Measurements from ENCODE around the gene PACRG.
A peak's percentile ranks its signal among the peaks of the same experiment; 100 is the strongest.

PACRG gene

GRCh38 chr6:163231356-163232014 is 503.7 kb downstream of the PACRG start:
- Histone ChIP-seq H2BK12ac (ENCODE audit: low read length in 2 of 2) (no peak overlapping the region), H2BK5ac (ENCODE audit: low read depth, low read length, poor library complexity, severe bottlenecking) (no peak overlapping the region), H4K8ac (ENCODE audit: low read length) (no peak overlapping the region), H3K79me1 (replicated peaks; ENCODE audit: low read length, poor library complexity, severe bottlenecking) (no peaks in the 10 kb centered on the region), H3K14ac (ENCODE audit: low read length in 2 of 2) (no peak overlapping the region), H2AFZ (ENCODE audit: low read depth, low read length) (no peak overlapping the region), H3K4me1 (ENCODE audit: control insufficient read depth, insufficient read depth, low read depth, low read length) (peaks cover 5% of the 10 kb centered on the region), H3K4me3 (ENCODE audit: insufficient read depth in 1 of 2, low read depth in 1 of 2, low read length in 2 of 2) (no peak overlapping the region), H3K23ac (ENCODE audit: low read length in 2 of 2) (no peak overlapping the region), H3K27ac (ENCODE audit: low read length, poor library complexity, severe bottlenecking) (no peak overlapping the region), H4K91ac (ENCODE audit: low read length) (no peak overlapping the region), H3K27me3 (ENCODE audit: control insufficient read depth in 1 of 2, insufficient read depth in 1 of 2, low read length in 2 of 2) (no peaks in the 10 kb centered on the region), H2BK120ac (ENCODE audit: low read depth, low read length) (no peak overlapping the region), H3K36me3 (ENCODE audit: control insufficient read depth in 1 of 2, insufficient read depth in 2 of 2, low read depth in 1 of 2, low read length in 2 of 2) (no peaks in the 10 kb centered on the region), H2AK5ac (ENCODE audit: low read length, severe bottlenecking) (no peak overlapping the region), H3K4me2 (ENCODE audit: low read length, poor library complexity, severe bottlenecking) (no peak overlapping the region), H3K9me3 (ENCODE audit: control insufficient read depth, low read length) (no peaks in the 10 kb centered on the region), H3K18ac (ENCODE audit: low read depth in 1 of 2, low read length in 2 of 2) (no peak overlapping the region), H3K9ac (ENCODE audit: low read length) (no peak overlapping the region), H3K4ac (ENCODE audit: low read depth in 1 of 2, low read length in 2 of 2) (no peak overlapping the region), H2BK15ac (ENCODE audit: low read depth, poor library complexity, severe bottlenecking) (no peak overlapping the region)
- 80% methylated on average over 9 of the region's 10 CpGs for WGBS
- no peak for DNase-seq

- Histone ChIP-seq H2BK5ac (ENCODE audit: low read depth, low read length, poor library complexity, severe bottlenecking) (no peak overlapping the region), H3K18ac (ENCODE audit: low read depth in 1 of 2, low read length in 2 of 2) (no peak overlapping the region), H3K9me3 (ENCODE audit: control insufficient read depth, low read length) (no peaks in the 10 kb centered on the region), H3K23ac (ENCODE audit: low read length in 2 of 2) (no peak overlapping the region), H2BK12ac (ENCODE audit: low read length in 2 of 2) (no peak overlapping the region), H2AFZ (ENCODE audit: low read depth, low read length) (no peak overlapping the region), H4K8ac (ENCODE audit: low read length) (no peak overlapping the region), H4K91ac (ENCODE audit: low read length) (no peak overlapping the region), H2BK15ac (ENCODE audit: low read depth, poor library complexity, severe bottlenecking) (no peak overlapping the region), H2AK5ac (ENCODE audit: low read length, severe bottlenecking) (no peak overlapping the region), H3K27me3 (ENCODE audit: control insufficient read depth in 1 of 2, insufficient read depth in 1 of 2, low read length in 2 of 2) (no peaks in the 10 kb centered on the region), H3K4me1 (ENCODE audit: control insufficient read depth, insufficient read depth, low read depth, low read length) (peaks cover 4% of the 10 kb centered on the region), H3K4me2 (ENCODE audit: low read length, poor library complexity, severe bottlenecking) (no peak overlapping the region), H3K36me3 (ENCODE audit: control insufficient read depth in 1 of 2, insufficient read depth in 2 of 2, low read depth in 1 of 2, low read length in 2 of 2) (no peaks in the 10 kb centered on the region), H3K27ac (ENCODE audit: low read length, poor library complexity, severe bottlenecking) (no peak overlapping the region), H2BK120ac (ENCODE audit: low read depth, low read length) (no peak overlapping the region), H3K4me3 (ENCODE audit: insufficient read depth in 1 of 2, low read depth in 1 of 2, low read length in 2 of 2) (no peak overlapping the region), H3K9ac (ENCODE audit: low read length) (no peak overlapping the region), H3K4ac (ENCODE audit: low read depth in 1 of 2, low read length in 2 of 2) (no peak overlapping the region), H3K14ac (ENCODE audit: low read length in 2 of 2) (no peak overlapping the region), H3K79me1 (replicated peaks; ENCODE audit: low read length, poor library complexity, severe bottlenecking) (no peaks in the 10 kb centered on the region)
- WGBS: 88% methylated on average over 7 of the region's 7 CpGs
- DNase-seq: no peak
Measured at GRCh38 chr6:163232015-163232523, 504.3 kb downstream of the PACRG start.

GRCh38 chr6:163232649-163233048 is 504.9 kb downstream of the PACRG start:
- Histone ChIP-seq H3K27me3 (ENCODE audit: control insufficient read depth in 1 of 2, insufficient read depth in 1 of 2, low read length in 2 of 2) (no peaks in the 10 kb centered on the region), H2BK120ac (ENCODE audit: low read depth, low read length) (no peak overlapping the region), H3K4me3 (ENCODE audit: insufficient read depth in 1 of 2, low read depth in 1 of 2, low read length in 2 of 2) (no peak overlapping the region), H3K4me1 (ENCODE audit: control insufficient read depth, insufficient read depth, low read depth, low read length) (no peaks in the 10 kb centered on the region), H4K8ac (ENCODE audit: low read length) (no peak overlapping the region), H3K27ac (ENCODE audit: low read length, poor library complexity, severe bottlenecking) (no peak overlapping the region), H3K36me3 (ENCODE audit: control insufficient read depth in 1 of 2, insufficient read depth in 2 of 2, low read depth in 1 of 2, low read length in 2 of 2) (no peaks in the 10 kb centered on the region), H3K79me1 (replicated peaks; ENCODE audit: low read length, poor library complexity, severe bottlenecking) (no peaks in the 10 kb centered on the region), H3K4ac (ENCODE audit: low read depth in 1 of 2, low read length in 2 of 2) (no peak overlapping the region), H3K23ac (ENCODE audit: low read length in 2 of 2) (peak overlapping the region in 1 of 2 experiments; percentile 24), H2AK5ac (ENCODE audit: low read length, severe bottlenecking) (no peak overlapping the region), H3K4me2 (ENCODE audit: low read length, poor library complexity, severe bottlenecking) (no peak overlapping the region), H3K9me3 (ENCODE audit: control insufficient read depth, low read length) (no peaks in the 10 kb centered on the region), H4K91ac (ENCODE audit: low read length) (no peak overlapping the region), H3K18ac (ENCODE audit: low read depth in 1 of 2, low read length in 2 of 2) (no peak overlapping the region), H2BK5ac (ENCODE audit: low read depth, low read length, poor library complexity, severe bottlenecking) (no peak overlapping the region), H2BK12ac (ENCODE audit: low read length in 2 of 2) (no peak overlapping the region), H3K9ac (ENCODE audit: low read length) (no peak overlapping the region), H2AFZ (ENCODE audit: low read depth, low read length) (no peak overlapping the region), H3K14ac (ENCODE audit: low read length in 2 of 2) (peak overlapping the region in 1 of 2 experiments; percentile 51), H2BK15ac (ENCODE audit: low read depth, poor library complexity, severe bottlenecking) (no peak overlapping the region)
- DNase-seq: no peak
- 84% methylated on average over 6 of the region's 6 CpGs for WGBS

GRCh38 chr6:163237110-163237509 is 509.3 kb downstream of the PACRG start:
- Histone ChIP-seq H3K9ac (ENCODE audit: low read length) (no peak overlapping the region), H3K4me3 (ENCODE audit: insufficient read depth in 1 of 2, low read depth in 1 of 2, low read length in 2 of 2) (no peak overlapping the region), H3K4me2 (ENCODE audit: low read length, poor library complexity, severe bottlenecking) (no peak overlapping the region), H2BK120ac (ENCODE audit: low read depth, low read length) (no peak overlapping the region), H2BK5ac (ENCODE audit: low read depth, low read length, poor library complexity, severe bottlenecking) (no peak overlapping the region), H3K27me3 (ENCODE audit: control insufficient read depth in 1 of 2, insufficient read depth in 1 of 2, low read length in 2 of 2) (no peaks in the 10 kb centered on the region), H3K23ac (ENCODE audit: low read length in 2 of 2) (no peak overlapping the region), H3K4me1 (ENCODE audit: control insufficient read depth, insufficient read depth, low read depth, low read length) (no peaks in the 10 kb centered on the region), H3K14ac (ENCODE audit: low read length in 2 of 2) (no peak overlapping the region), H2BK15ac (ENCODE audit: low read depth, poor library complexity, severe bottlenecking) (no peak overlapping the region), H3K79me1 (replicated peaks; ENCODE audit: low read length, poor library complexity, severe bottlenecking) (no peaks in the 10 kb centered on the region), H3K9me3 (ENCODE audit: control insufficient read depth, low read length) (no peaks in the 10 kb centered on the region), H3K36me3 (ENCODE audit: control insufficient read depth in 1 of 2, insufficient read depth in 2 of 2, low read depth in 1 of 2, low read length in 2 of 2) (no peaks in the 10 kb centered on the region), H2AK5ac (ENCODE audit: low read length, severe bottlenecking) (no peak overlapping the region), H4K8ac (ENCODE audit: low read length) (no peak overlapping the region), H3K18ac (ENCODE audit: low read depth in 1 of 2, low read length in 2 of 2) (no peak overlapping the region), H3K27ac (ENCODE audit: low read length, poor library complexity, severe bottlenecking) (no peak overlapping the region), H4K91ac (ENCODE audit: low read length) (no peak overlapping the region), H2BK12ac (ENCODE audit: low read length in 2 of 2) (no peak overlapping the region), H3K4ac (ENCODE audit: low read depth in 1 of 2, low read length in 2 of 2) (no peak overlapping the region), H2AFZ (ENCODE audit: low read depth, low read length) (no peak overlapping the region)
- no CpG with 5 or more reads among the region's 2 CpGs for WGBS
- DNase-seq: no peak
